ENCODE data around the gene TMEM8B. TPM values are rescaled to one million over a fixed set of nuclear protein-coding genes. Genes with fewer than 3 reads are reported as not detected.

The TMEM8B gene
- polyA plus RNA-seq, 3 donors, result 2.6 to 11.6 (median 3.8) TPM

DNA sequence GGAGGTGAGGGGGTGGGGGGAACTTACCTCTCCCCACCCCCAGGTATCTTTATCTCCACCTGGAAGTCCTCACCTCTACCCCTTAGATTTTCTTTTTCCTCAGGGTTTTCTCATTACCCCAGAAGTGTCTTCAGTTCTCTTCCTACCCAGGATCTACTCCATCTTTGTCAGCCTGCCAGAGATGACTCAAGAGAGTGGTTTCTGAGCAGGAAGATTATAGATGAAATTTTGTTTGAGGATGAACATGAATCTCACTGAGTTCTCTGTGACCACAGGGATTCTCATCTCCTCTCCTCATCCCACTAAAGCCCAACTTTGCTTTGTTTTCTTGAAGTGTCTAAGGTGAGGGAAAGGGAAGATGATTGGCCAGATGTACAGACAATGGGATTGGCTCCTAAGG lies 9.0 kb upstream of the TMEM8B start:
- DNase-seq, result no peak
- no peaks in the 10 kb centered on the region for H3K79me2 ChIP-seq (ENCODE audit: insufficient read depth, low read length)
- no peak for TF ChIP-seq CTCF (IDR thresholded peaks at IDR 0.05)
- H3K4me2 ChIP-seq (replicated peaks; ENCODE audit: extremely low read depth, low read length, poor library complexity, severe bottlenecking), result no peak overlapping the region
- intact Hi-C loops (cut with micrococcal nuclease), result no loop called here
- peaks cover 1 to 8% (median 7%) of the 10 kb centered on the region in 3 donors for H3K27me3 Mint-ChIP-seq (ENCODE audit: low read depth in 3 of 3)
- H4K20me1 ChIP-seq (ENCODE audit: insufficient read depth, low read length), result no peaks in the 10 kb centered on the region
- peaks cover 5 to 10% of the 10 kb centered on the region in 2 donors for H3K4me1 ChIP-seq (ENCODE audit: control insufficient read depth in 1 of 2, insufficient read depth in 2 of 2, low read length in 2 of 2)
- H3K9me3 ChIP-seq (replicated peaks in 1 of 2; ENCODE audit: control insufficient read depth in 1 of 2, insufficient read depth in 1 of 2, low read length in 2 of 2), result no peaks in the 10 kb centered on the region
- H3K36me3 ChIP-seq (replicated peaks in 1 of 2; ENCODE audit: control insufficient read depth in 1 of 2, insufficient read depth in 2 of 2, low read length in 2 of 2), result no peaks in the 10 kb centered on the region
- H3K4me3 ChIP-seq (replicated peaks in 1 of 3; ENCODE audit: low read depth in 2 of 3, low read length in 3 of 3), result no peak overlapping the region
- no peak overlapping the region for H2AFZ ChIP-seq (ENCODE audit: insufficient read depth, low read depth, low read length, poor library complexity, severe bottlenecking)
- no peak overlapping the region for H3K27ac Mint-ChIP-seq
- no peak overlapping the region for H3K4me3 Mint-ChIP-seq
- no peak overlapping the region for H3K27ac ChIP-seq (ENCODE audit: low read depth in 1 of 2, low read length in 2 of 2)
- H3K27me3 ChIP-seq (ENCODE audit: control insufficient read depth in 2 of 2, insufficient read depth in 2 of 2, low read length in 2 of 2), result no peaks in the 10 kb centered on the region
- peaks cover 8% of the 10 kb centered on the region for H3K4me1 Mint-ChIP-seq
- no peaks in the 10 kb centered on the region for H3K9me3 Mint-ChIP-seq
- H3K9ac ChIP-seq (ENCODE audit: insufficient read depth, low read length, poor library complexity, severe bottlenecking), result no peak overlapping the region
- no peaks in the 10 kb centered on the region for H3K36me3 Mint-ChIP-seq

DNA sequence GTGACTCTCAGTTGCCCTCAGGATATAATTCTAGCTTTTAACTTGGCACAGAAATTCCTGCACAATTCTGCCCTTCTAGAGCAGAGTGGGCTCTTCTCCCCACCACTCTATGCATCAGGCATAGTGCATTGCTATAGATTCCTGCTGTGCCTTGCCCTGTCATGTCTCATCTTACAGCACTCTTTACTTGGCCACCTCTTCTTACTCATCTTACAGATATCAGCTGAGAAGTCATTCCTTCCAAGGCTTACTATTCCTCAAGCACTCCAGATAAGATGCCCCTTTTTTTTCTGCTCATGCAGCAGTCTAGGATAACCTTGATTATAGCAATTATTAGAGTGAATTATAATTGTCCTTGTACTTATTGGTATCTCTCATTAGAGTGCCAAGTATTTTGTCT lies 6.1 kb upstream of the TMEM8B start:
- Histone ChIP-seq H4K20me1 (ENCODE audit: insufficient read depth, low read length) (no peaks in the 10 kb centered on the region), H3K27me3 (ENCODE audit: control insufficient read depth in 2 of 2, insufficient read depth in 2 of 2, low read length in 2 of 2) (no peaks in the 10 kb centered on the region), H3K4me1 (ENCODE audit: control insufficient read depth in 1 of 2, insufficient read depth in 2 of 2, low read length in 2 of 2) (peaks cover 0 to 7% of the 10 kb centered on the region in 2 donors), H2AFZ (ENCODE audit: insufficient read depth, low read depth, low read length, poor library complexity, severe bottlenecking) (no peak overlapping the region), H3K79me2 (ENCODE audit: insufficient read depth, low read length) (no peaks in the 10 kb centered on the region), H3K9me3 (replicated peaks in 1 of 2; ENCODE audit: control insufficient read depth in 1 of 2, insufficient read depth in 1 of 2, low read length in 2 of 2) (no peaks in the 10 kb centered on the region), H3K36me3 (replicated peaks in 1 of 2; ENCODE audit: control insufficient read depth in 1 of 2, insufficient read depth in 2 of 2, low read length in 2 of 2) (no peaks in the 10 kb centered on the region), H3K9ac (ENCODE audit: insufficient read depth, low read length, poor library complexity, severe bottlenecking) (no peak overlapping the region), H3K4me3 (replicated peaks in 1 of 3; ENCODE audit: low read depth in 2 of 3, low read length in 3 of 3) (no peak overlapping the region), H3K4me2 (replicated peaks; ENCODE audit: extremely low read depth, low read length, poor library complexity, severe bottlenecking) (no peak overlapping the region), H3K27ac (ENCODE audit: low read depth in 1 of 2, low read length in 2 of 2) (no peak overlapping the region)
- Mint-ChIP-seq H3K4me1 (peaks cover 10% of the 10 kb centered on the region), H3K4me3 (no peak overlapping the region), H3K27me3 (ENCODE audit: low read depth in 3 of 3) (peaks cover 9 to 13% (median 13%) of the 10 kb centered on the region in 3 donors), H3K9me3 (no peaks in the 10 kb centered on the region), H3K27ac (no peak overlapping the region), H3K36me3 (no peaks in the 10 kb centered on the region)
- intact Hi-C loops (cut with micrococcal nuclease), result no loop called here
- no peak for DNase-seq
- no peak for TF ChIP-seq CTCF (IDR thresholded peaks at IDR 0.05)
